PC-9 (cell line): ENCODE data around the gene MTHFD1.

Experiments
- EZH2 ChIP-seq: fragments of 200-600 bp; sonication (generic); IDR thresholded peaks from 2 replicates; pipeline ENCODE4 v1.8.0; 2017; ENCODE audit warnings: antibody characterized with exemption, low read depth
- TF ChIP-seq, protein P1 (sequence below): fragments of 200-600 bp; sonication (generic); conservative IDR thresholded peaks from 2 replicates; pipeline ENCODE4 v1.6.1; 2017; ENCODE audit warnings: mixed run types, antibody characterized with exemption, mild to moderate bottlenecking, moderate library complexity

DNA sequence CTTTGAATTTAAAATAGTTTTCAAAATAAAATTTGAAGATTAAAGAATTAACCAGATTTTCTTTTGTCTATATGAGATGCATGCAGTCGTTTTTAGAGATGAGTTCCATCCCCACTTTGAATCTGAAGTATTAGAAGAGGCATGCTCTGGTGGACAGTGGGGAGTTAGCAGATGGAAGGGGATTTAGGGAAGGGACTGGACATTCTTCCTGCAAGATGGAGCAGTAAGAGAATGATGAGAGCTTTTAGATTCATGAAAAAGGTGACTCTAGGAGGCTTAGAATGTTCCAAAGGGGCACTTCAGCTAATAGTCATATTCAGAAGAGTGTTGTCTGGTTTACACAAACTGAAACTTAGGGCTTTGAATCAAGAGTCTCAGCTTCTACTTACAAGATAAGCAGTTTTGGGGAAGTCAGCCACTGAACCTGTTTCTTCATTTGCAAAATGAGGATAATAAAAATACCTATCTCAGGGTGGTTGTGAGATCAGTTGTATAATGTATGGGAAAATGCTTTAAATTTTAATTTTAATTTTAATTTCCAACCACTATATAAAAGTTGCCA is 120.1 kb downstream of the MTHFD1 start:
- TF ChIP-seq, protein P1, sequence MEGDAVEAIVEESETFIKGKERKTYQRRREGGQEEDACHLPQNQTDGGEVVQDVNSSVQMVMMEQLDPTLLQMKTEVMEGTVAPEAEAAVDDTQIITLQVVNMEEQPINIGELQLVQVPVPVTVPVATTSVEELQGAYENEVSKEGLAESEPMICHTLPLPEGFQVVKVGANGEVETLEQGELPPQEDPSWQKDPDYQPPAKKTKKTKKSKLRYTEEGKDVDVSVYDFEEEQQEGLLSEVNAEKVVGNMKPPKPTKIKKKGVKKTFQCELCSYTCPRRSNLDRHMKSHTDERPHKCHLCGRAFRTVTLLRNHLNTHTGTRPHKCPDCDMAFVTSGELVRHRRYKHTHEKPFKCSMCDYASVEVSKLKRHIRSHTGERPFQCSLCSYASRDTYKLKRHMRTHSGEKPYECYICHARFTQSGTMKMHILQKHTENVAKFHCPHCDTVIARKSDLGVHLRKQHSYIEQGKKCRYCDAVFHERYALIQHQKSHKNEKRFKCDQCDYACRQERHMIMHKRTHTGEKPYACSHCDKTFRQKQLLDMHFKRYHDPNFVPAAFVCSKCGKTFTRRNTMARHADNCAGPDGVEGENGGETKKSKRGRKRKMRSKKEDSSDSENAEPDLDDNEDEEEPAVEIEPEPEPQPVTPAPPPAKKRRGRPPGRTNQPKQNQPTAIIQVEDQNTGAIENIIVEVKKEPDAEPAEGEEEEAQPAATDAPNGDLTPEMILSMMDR, result no peak
- no peak for TF ChIP-seq EZH2
